Dermis blood vessel endothelial cell (primary cell): ENCODE data around the gene SSBP2. TPM values are rescaled to one million over a fixed set of nuclear protein-coding genes. Genes with fewer than 3 reads are reported as not detected.
"Not testable (repeated sequence)": the region's sequence is repeated elsewhere in the genome, so short reads cannot be mapped to it uniquely, and the experiment has no call there.

Experiments used
- DNase-seq: peaks from one replicate; pipeline ENCODE4 v3.0.0; 2010
- total RNA-seq: library from RNA; depleted of rRNA; stranded (reverse); fragments of >200 nt; gene quantifications from 2 replicates; pipeline ENCODE4 v1.2.3, GENCODE V29; 2014

The SSBP2 gene
- total RNA-seq, 1 donor from 2014 or later: 11.7 TPM

- no peak for DNase-seq
Observed at GRCh38 chr5:81728301-81728700, 22.6 kb downstream of the SSBP2 start.

- DNase-seq: no peak
Observed at GRCh38 chr5:81726297-81726696, 24.6 kb downstream of the SSBP2 start.

- no peak for DNase-seq
Observed at GRCh38 chr5:81724571-81724970, 26.3 kb downstream of the SSBP2 start.

- DNase-seq: no peak
Observed at GRCh38 chr5:81724108-81724507, 26.8 kb downstream of the SSBP2 start.

- no peak for DNase-seq
Observed at GRCh38 chr5:81721049-81721448, 29.8 kb downstream of the SSBP2 start.

GRCh38 chr5:81719743-81720345, 31.1 kb downstream of the SSBP2 start:
- DNase-seq: no peak

GRCh38 chr5:81718300-81718699, 32.6 kb downstream of the SSBP2 start:
- peak; percentile 70 for DNase-seq

- no peak for DNase-seq
Observed at GRCh38 chr5:81717860-81718259, 33.0 kb downstream of the SSBP2 start.

- no peak for DNase-seq
Observed at GRCh38 chr5:81717226-81717625, 33.7 kb downstream of the SSBP2 start.

GRCh38 chr5:81714076-81714475, 36.8 kb downstream of the SSBP2 start:
- not testable (repeated sequence) for DNase-seq

- no peak for DNase-seq
Observed at GRCh38 chr5:81708889-81709288, 42.0 kb downstream of the SSBP2 start.

- DNase-seq: no peak
Observed at GRCh38 chr5:81703840-81704239, 47.1 kb downstream of the SSBP2 start.

GRCh38 chr5:81700166-81700565, 50.7 kb downstream of the SSBP2 start:
- no peak for DNase-seq

GRCh38 chr5:81698813-81699212, 52.1 kb downstream of the SSBP2 start:
- no peak for DNase-seq

- no peak for DNase-seq
Observed at GRCh38 chr5:81696418-81697397, 54.2 kb downstream of the SSBP2 start.

- DNase-seq: no peak
Observed at GRCh38 chr5:81694726-81695125, 56.2 kb downstream of the SSBP2 start.

- DNase-seq: no peak
Observed at GRCh38 chr5:81688215-81688614, 62.7 kb downstream of the SSBP2 start.

GRCh38 chr5:81687292-81687691, 63.6 kb downstream of the SSBP2 start:
- no peak for DNase-seq

- DNase-seq: no peak
Observed at GRCh38 chr5:81685471-81685870, 65.4 kb downstream of the SSBP2 start.

GRCh38 chr5:81679885-81680284, 71.0 kb downstream of the SSBP2 start:
- DNase-seq: no peak

- no peak for DNase-seq
Observed at GRCh38 chr5:81675420-81675819, 75.5 kb downstream of the SSBP2 start.

GRCh38 chr5:81665795-81666194, 85.1 kb downstream of the SSBP2 start:
- no peak for DNase-seq

- DNase-seq: not testable (repeated sequence)
Observed at GRCh38 chr5:81660624-81661023, 90.3 kb downstream of the SSBP2 start.

- DNase-seq: peak; percentile 5
Observed at GRCh38 chr5:81657386-81657785, 93.5 kb downstream of the SSBP2 start.
